K562 (cell line): ENCODE measurements around the gene ZNF620. TPM values are rescaled to one million over a fixed set of nuclear protein-coding genes. Genes with fewer than 3 reads are reported as not detected.

ENCODE experiments used
- CREBBP ChIP-seq: IDR thresholded peaks from one replicate; pipeline ENCODE4 v1.6.1; 2012; ENCODE audit warnings: low read depth, mild to moderate bottlenecking, control low read depth, inconsistent platforms, low read length
- ETV6 ChIP-seq, 3 experiments: fragments of 150-350 bp in 1 of 3; sonication (generic) in 1 of 3; formaldehyde crosslinking in 1 of 3; IDR thresholded peaks; 2 replicates each; pipeline versions ENCODE4 v1.6.1 to v1.8.0; 2014 to 2022; ENCODE audit warnings: borderline replicate concordance in 2 of 3, low read depth in 2 of 3, antibody characterized with exemption in 1 of 3, low read length in 1 of 3, mild to moderate bottlenecking in 1 of 3, missing genetic modification reagents in 1 of 3
- JUNB ChIP-seq: fragments of 450-650 bp; formaldehyde crosslinking; conservative IDR thresholded peaks from 2 replicates; pipeline ENCODE4 v1.4.0; 2020; ENCODE audit warnings: mild to moderate bottlenecking
- MAFK ChIP-seq: IDR thresholded peaks from 2 replicates; pipeline ENCODE4 v1.6.1; 2011; ENCODE audit warnings: low read length, improper control_type of control experiment
- PCBP1 ChIP-seq: fragments of 200-400 bp; formaldehyde crosslinking; IDR thresholded peaks from 2 replicates; pipeline ENCODE4 v1.6.1; 2018; ENCODE audit warnings: mild to moderate bottlenecking, low read depth, low read length; ENCODE audit not compliant: poor library complexity, severe bottlenecking
- PHF21A ChIP-seq: fragments of 450-650 bp; IDR thresholded peaks from 2 replicates; pipeline ENCODE4 v1.6.1; 2017; ENCODE audit warnings: low read depth, borderline replicate concordance
- POLR2A ChIP-seq: fragments of 450-650 bp; conservative IDR thresholded peaks from 2 replicates; pipeline ENCODE4 v1.6.1; 2016
- POLR2B ChIP-seq: fragments of 450-650 bp; IDR thresholded peaks from 2 replicates; pipeline ENCODE4 v1.6.1; 2018; ENCODE audit warnings: low read depth; ENCODE audit not compliant: partially characterized antibody
- SIRT6 ChIP-seq: IDR thresholded peaks from one replicate; pipeline ENCODE4 v1.6.1; 2012; ENCODE audit warnings: low read depth, mild to moderate bottlenecking, control low read depth, inconsistent platforms, low read length, moderate library complexity
- SMARCA4 ChIP-seq: fragments of 450-650 bp; IDR thresholded peaks from 2 replicates; pipeline ENCODE4 v1.6.1; 2016
- SMARCB1 ChIP-seq: IDR thresholded peaks from 2 replicates; pipeline ENCODE4 v1.6.1; 2011; ENCODE audit warnings: improper control_type of control experiment, low read depth; ENCODE audit not compliant: insufficient read length
- TRIM24 ChIP-seq, 2 experiments: fragments of 450-650 bp; IDR thresholded peaks; 2 replicates each; pipeline ENCODE4 v1.6.1; 2016
- ZNF12 ChIP-seq: sonication (generic); formaldehyde crosslinking; IDR thresholded peaks from 2 replicates; pipeline ENCODE4 v1.4.0; 2020; ENCODE audit warnings: mild to moderate bottlenecking, missing genetic modification reagents
- ZNF436 ChIP-seq: fragments of 250-450, 450-650 bp; sonication (Bioruptor Pico); formaldehyde crosslinking; IDR thresholded peaks from 2 replicates; pipeline ENCODE4 v1.7.0; 2020; ENCODE audit warnings: mild to moderate bottlenecking
- polyA plus RNA-seq, 8 experiments: library from polyadenylated mRNA; depleted of rRNA in 4 of 8; stranded (reverse) in 5 of 8; unstranded in 3 of 8; fragments of >200 nt; fragmentation: Nextera tagmentation in 2 of 8; fragmentation: Illumina TruSeq in 1 of 8; extraction: Ambion mirVana in 2 of 8; extraction: Trizol in 1 of 8; gene quantifications; 2 replicates each; pipeline versions ENCODE4 v1.2.1 to v1.2.3, GENCODE V29; 2011 to 2014; ENCODE audit warnings: inconsistent platforms in 1 of 8, missing spikeins in 1 of 8
- total RNA-seq, 7 experiments: library from RNA; depleted of rRNA in 6 of 7; stranded (reverse); fragments of >200 nt in 6 of 7; fragmentation: Illumina TruSeq in 2 of 7; extraction: Trizol in 2 of 7; gene quantifications; 2 replicates each; pipeline versions ENCODE4 v1.2.1 to v1.2.3, GENCODE V29; 2011 to 2021; ENCODE audit warnings: low replicate concordance in 1 of 7
- TF ChIP-seq, protein P1 (sequence below): fragments of 450-650 bp; IDR thresholded peaks from 2 replicates; pipeline ENCODE4 v1.6.1; 2016; ENCODE audit warnings: low read depth
- TF ChIP-seq, protein P2 (sequence below): fragments of 200-800 bp; sonication (Bioruptor generic); IDR thresholded peaks from 2 replicates; pipeline ENCODE4 v1.6.1; 2017; ENCODE audit warnings: missing genetic modification characterization, missing compliant biosample characterization
- TF ChIP-seq, protein P3 (sequence below): fragments of 450-650 bp; formaldehyde crosslinking; IDR thresholded peaks from 2 replicates; pipeline ENCODE4 v1.4.0; 2022; ENCODE audit warnings: missing genetic modification characterization
- TF ChIP-seq, protein P4 (sequence below): fragments of 450-650 bp; formaldehyde crosslinking; IDR thresholded peaks from 2 replicates; pipeline ENCODE4 v1.4.0; 2022; ENCODE audit warnings: missing genetic modification characterization

Gene ZNF620
- total and polyA plus RNA-seq, 9 of the 15 experiments (the other 6 are each of a cell fraction or from before 2014, with no cell fraction given): 1.2 to 5.5 (median 3.3) TPM

DNA sequence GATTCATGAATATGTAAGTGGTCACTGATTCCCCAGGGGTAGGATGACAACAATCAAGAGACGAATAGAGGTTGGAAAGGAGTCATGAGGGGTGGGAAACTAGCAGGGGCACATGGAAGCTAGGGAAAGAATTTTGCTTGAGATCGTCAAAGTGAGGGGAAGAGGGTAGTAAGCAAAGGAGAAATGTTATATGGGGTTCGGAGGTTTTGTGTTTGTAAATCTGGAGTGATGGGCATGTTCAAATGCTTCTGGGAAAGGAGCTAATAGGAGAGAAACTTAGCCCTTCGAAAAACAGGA, 40.8 kb upstream of the ZNF620 start (continued):
- TF ChIP-seq, protein P1, sequence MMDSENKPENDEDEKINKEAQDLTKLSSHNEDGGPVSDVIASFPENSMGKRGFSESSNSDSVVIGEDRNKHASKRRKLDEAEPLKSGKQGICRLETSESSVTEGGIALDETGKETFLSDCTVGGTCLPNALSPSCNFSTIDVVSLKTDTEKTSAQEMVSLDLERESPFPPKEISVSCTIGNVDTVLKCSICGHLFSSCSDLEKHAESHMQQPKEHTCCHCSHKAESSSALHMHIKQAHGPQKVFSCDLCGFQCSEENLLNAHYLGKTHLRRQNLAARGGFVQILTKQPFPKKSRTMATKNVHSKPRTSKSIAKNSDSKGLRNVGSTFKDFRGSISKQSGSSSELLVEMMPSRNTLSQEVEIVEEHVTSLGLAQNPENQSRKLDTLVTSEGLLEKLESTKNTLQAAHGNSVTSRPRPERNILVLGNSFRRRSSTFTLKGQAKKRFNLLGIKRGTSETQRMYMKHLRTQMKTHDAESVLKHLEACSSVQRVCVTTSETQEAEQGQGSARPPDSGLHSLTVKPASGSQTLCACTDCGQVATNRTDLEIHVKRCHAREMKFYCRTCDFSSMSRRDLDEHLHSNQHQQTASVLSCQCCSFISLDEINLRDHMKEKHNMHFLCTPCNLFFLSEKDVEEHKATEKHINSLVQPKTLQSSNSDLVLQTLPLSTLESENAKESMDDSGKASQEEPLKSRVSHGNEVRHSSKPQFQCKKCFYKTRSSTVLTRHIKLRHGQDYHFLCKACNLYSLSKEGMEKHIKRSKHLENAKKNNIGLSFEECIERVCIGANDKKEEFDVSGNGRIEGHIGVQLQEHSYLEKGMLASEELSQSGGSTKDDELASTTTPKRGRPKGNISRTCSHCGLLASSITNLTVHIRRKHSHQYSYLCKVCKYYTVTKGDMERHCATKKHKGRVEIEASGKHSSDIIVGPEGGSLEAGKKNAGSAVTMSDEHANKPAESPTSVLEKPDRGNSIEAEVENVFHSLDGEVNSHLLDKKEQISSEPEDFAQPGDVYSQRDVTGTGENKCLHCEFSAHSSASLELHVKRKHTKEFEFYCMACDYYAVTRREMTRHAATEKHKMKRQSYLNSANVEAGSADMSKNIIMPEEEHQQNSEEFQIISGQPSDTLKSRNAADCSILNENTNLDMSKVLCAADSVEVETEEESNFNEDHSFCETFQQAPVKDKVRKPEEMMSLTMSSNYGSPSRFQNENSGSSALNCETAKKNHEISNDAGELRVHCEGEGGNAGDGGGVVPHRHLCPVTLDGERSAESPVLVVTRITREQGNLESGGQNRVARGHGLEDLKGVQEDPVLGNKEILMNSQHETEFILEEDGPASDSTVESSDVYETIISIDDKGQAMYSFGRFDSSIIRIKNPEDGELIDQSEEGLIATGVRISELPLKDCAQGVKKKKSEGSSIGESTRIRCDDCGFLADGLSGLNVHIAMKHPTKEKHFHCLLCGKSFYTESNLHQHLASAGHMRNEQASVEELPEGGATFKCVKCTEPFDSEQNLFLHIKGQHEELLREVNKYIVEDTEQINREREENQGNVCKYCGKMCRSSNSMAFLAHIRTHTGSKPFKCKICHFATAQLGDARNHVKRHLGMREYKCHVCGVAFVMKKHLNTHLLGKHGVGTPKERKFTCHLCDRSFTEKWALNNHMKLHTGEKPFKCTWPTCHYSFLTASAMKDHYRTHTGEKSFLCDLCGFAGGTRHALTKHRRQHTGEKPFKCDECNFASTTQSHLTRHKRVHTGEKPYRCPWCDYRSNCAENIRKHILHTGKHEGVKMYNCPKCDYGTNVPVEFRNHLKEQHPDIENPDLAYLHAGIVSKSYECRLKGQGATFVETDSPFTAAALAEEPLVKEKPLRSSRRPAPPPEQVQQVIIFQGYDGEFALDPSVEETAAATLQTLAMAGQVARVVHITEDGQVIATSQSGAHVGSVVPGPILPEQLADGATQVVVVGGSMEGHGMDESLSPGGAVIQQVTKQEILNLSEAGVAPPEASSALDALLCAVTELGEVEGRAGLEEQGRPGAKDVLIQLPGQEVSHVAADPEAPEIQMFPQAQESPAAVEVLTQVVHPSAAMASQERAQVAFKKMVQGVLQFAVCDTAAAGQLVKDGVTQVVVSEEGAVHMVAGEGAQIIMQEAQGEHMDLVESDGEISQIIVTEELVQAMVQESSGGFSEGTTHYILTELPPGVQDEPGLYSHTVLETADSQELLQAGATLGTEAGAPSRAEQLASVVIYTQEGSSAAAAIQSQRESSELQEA: no peak
- TF ChIP-seq POLR2B: peak; percentile 53
- TF ChIP-seq, protein P2, sequence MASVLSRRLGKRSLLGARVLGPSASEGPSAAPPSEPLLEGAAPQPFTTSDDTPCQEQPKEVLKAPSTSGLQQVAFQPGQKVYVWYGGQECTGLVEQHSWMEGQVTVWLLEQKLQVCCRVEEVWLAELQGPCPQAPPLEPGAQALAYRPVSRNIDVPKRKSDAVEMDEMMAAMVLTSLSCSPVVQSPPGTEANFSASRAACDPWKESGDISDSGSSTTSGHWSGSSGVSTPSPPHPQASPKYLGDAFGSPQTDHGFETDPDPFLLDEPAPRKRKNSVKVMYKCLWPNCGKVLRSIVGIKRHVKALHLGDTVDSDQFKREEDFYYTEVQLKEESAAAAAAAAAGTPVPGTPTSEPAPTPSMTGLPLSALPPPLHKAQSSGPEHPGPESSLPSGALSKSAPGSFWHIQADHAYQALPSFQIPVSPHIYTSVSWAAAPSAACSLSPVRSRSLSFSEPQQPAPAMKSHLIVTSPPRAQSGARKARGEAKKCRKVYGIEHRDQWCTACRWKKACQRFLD: no peak
- TF ChIP-seq JUNB (CRISPR knock-in tag): no peak
- peak; percentile 9; the same call in 1 of the 2 replicates for TF ChIP-seq POLR2A
- TF ChIP-seq MAFK: no peak
- TF ChIP-seq PCBP1: no peak
- TF ChIP-seq SMARCA4: no peak
- TF ChIP-seq, protein P3, sequence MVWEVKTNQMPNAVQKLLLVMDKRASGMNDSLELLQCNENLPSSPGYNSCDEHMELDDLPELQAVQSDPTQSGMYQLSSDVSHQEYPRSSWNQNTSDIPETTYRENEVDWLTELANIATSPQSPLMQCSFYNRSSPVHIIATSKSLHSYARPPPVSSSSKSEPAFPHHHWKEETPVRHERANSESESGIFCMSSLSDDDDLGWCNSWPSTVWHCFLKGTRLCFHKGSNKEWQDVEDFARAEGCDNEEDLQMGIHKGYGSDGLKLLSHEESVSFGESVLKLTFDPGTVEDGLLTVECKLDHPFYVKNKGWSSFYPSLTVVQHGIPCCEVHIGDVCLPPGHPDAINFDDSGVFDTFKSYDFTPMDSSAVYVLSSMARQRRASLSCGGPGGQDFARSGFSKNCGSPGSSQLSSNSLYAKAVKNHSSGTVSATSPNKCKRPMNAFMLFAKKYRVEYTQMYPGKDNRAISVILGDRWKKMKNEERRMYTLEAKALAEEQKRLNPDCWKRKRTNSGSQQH (CRISPR knock-in tag): peak; percentile 73; the same call in 1 of the 2 replicates
- TF ChIP-seq ETV6 (IDR thresholded peaks at IDR 0.05; ENCODE audit: borderline replicate concordance in 1 of 2, low read depth in 2 of 2, low read length in 1 of 2): no peak
- TF ChIP-seq ETV6 (CRISPR knock-in tag; IDR thresholded peaks at IDR 0.05; ENCODE audit: borderline replicate concordance): no peak
- TF ChIP-seq, protein P4, sequence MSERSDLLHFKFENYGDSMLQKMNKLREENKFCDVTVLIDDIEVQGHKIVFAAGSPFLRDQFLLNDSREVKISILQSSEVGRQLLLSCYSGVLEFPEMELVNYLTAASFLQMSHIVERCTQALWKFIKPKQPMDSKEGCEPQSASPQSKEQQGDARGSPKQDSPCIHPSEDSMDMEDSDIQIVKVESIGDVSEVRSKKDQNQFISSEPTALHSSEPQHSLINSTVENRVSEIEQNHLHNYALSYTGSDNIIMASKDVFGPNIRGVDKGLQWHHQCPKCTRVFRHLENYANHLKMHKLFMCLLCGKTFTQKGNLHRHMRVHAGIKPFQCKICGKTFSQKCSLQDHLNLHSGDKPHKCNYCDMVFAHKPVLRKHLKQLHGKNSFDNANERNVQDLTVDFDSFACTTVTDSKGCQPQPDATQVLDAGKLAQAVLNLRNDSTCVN: peak; percentile 89; the same call in 1 of the 2 replicates
- TF ChIP-seq PHF21A: 0 out of 2 replicates have a peak, but pooled peaks have one; percentile 39
- TF ChIP-seq ZNF436 (CRISPR knock-in tag): no peak
- TF ChIP-seq ZNF12 (CRISPR knock-in tag): no peak
- no peak for TF ChIP-seq SMARCB1
- TF ChIP-seq CREBBP: no peak
- TF ChIP-seq TRIM24 (IDR thresholded peaks at IDR 0.05): peak in 1 of 2 experiments; percentile 10; a peak in 1 of 4 replicates
- TF ChIP-seq SIRT6: peak; percentile 11
